ENCODE results near the gene VSTM4. TPM values are rescaled to one million over a fixed set of nuclear protein-coding genes. Genes with fewer than 3 reads are reported as not detected.

Gene VSTM4
- total RNA-seq, 1 experiment from 2014 or later, result not detected

DNA sequence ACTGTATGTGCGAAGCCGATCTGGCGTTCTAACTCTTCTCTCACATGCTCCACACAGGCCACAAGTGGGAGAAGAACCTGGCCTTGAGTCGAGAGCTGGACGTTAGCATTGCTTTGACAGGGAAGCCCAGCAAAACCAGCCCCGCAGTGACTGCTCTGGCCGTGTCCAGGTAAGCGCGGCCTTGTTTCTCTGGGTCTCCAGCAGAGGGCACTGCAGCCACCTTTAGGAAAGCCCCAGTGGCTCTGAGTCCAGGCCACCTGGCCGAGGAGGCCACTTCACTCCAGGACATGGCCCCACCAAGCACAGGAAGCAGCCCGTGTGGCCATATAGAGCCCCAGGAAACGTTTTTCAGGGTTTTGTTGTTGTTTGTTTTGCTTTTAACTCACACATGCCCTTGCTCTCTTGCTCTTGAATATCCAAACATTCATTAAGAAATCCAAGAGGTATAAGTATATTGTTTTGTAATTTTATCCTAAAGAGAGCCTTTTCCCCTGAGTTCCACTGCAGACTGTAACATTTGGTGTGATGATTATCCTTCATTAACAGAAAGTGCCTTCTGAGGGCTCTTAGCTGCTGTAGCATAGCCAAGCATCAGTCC, 133.9 kb downstream of the VSTM4 start:
- no peak overlapping the region for H3K4me3 ChIP-seq (ENCODE audit: low read depth, low read length)
- POLR2A ChIA-PET, result no interaction called here
- intact Hi-C loops (cut with micrococcal nuclease; ENCODE audit: unreplicated experiment), result loop anchor here (1.0 to 10.0 kb wide), 4 partner anchors 183 to 533 kb away; no protein-coding TSS in a partner anchor
- Mint-ChIP-seq H3K4me1 (ENCODE audit: low read depth, unreplicated experiment) (no peaks in the 10 kb centered on the region), H3K36me3 (ENCODE audit: insufficient read depth, unreplicated experiment) (no peaks in the 10 kb centered on the region), H3K4me3 (ENCODE audit: unreplicated experiment) (no peak overlapping the region), H3K27ac (ENCODE audit: unreplicated experiment) (no peak overlapping the region), H3K9me3 (ENCODE audit: unreplicated experiment) (no peaks in the 10 kb centered on the region), H3K27me3 (ENCODE audit: insufficient read depth, unreplicated experiment) (peaks cover 18% of the 10 kb centered on the region)
- H3K4me1 ChIP-seq, result no peaks in the 10 kb centered on the region
- H3K36me3 ChIP-seq (ENCODE audit: control insufficient read depth, insufficient read depth, low read length), result no peaks in the 10 kb centered on the region
- no peaks in the 10 kb centered on the region for H3K9me3 ChIP-seq
- TF ChIP-seq, protein P1, sequence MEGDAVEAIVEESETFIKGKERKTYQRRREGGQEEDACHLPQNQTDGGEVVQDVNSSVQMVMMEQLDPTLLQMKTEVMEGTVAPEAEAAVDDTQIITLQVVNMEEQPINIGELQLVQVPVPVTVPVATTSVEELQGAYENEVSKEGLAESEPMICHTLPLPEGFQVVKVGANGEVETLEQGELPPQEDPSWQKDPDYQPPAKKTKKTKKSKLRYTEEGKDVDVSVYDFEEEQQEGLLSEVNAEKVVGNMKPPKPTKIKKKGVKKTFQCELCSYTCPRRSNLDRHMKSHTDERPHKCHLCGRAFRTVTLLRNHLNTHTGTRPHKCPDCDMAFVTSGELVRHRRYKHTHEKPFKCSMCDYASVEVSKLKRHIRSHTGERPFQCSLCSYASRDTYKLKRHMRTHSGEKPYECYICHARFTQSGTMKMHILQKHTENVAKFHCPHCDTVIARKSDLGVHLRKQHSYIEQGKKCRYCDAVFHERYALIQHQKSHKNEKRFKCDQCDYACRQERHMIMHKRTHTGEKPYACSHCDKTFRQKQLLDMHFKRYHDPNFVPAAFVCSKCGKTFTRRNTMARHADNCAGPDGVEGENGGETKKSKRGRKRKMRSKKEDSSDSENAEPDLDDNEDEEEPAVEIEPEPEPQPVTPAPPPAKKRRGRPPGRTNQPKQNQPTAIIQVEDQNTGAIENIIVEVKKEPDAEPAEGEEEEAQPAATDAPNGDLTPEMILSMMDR (IDR thresholded peaks at IDR 0.05; ENCODE audit: insufficient read depth in 1 of 2, low read depth in 1 of 2, low read length in 1 of 2, severe bottlenecking in 1 of 2, unreplicated experiment in 1 of 2), result peak; percentile 87 to 93
- peak; percentile 75 to 80 for DNase-seq
- H3K27me3 ChIP-seq (replicated peaks; ENCODE audit: control insufficient read depth, insufficient read depth, low read length), result no peaks in the 10 kb centered on the region
- CTCF ChIA-PET, result interaction anchor here (1.1 to 1.9 kb wide), 3 partner anchors 180 to 323 kb away, joined by 3 to 7 read pairs (median 4); no protein-coding TSS in a partner anchor
- no TSS peak for BruUV-seq (replicated peaks)

DNA sequence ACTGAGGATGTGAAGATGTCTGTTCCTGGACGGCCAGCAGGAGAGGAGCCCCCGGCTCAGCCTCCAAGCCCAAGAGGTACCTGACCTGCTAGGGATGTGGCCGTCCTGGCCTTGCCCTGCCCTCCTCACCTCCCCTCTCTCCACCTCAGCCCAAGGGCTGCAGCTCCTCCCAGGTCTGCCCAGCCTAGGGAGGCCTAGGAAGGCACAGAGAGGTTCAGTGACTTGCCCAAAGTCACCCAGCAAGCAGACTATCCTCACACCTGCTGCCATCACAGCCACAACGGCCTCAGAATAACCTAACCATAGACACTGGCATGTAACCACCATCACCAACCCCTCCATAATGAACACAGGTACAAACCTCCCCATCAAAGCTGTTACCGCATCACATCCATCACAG, 137.0 kb downstream of the VSTM4 start:
- H3K4me1 Mint-ChIP-seq (ENCODE audit: low read depth, unreplicated experiment), result no peaks in the 10 kb centered on the region
- no peaks in the 10 kb centered on the region for H3K9me3 ChIP-seq
- TF ChIP-seq, protein P1 (IDR thresholded peaks at IDR 0.05; ENCODE audit: insufficient read depth in 1 of 2, low read depth in 1 of 2, low read length in 1 of 2, severe bottlenecking in 1 of 2, unreplicated experiment in 1 of 2), result no peak
- H3K4me1 ChIP-seq, result no peaks in the 10 kb centered on the region
- intact Hi-C loops (cut with micrococcal nuclease; ENCODE audit: unreplicated experiment), result no loop called here
- H3K4me3 ChIP-seq (ENCODE audit: low read depth, low read length), result no peak overlapping the region
- no peak overlapping the region for H3K4me3 Mint-ChIP-seq (ENCODE audit: unreplicated experiment)
- H3K36me3 Mint-ChIP-seq (ENCODE audit: insufficient read depth, unreplicated experiment), result no peaks in the 10 kb centered on the region
- ChIA-PET POLR2A (no interaction called here), CTCF (interaction anchor here (1.3 to 1.5 kb wide), 2 partner anchors 23 to 183 kb away, joined by 3 read pairs; no protein-coding TSS in a partner anchor)
- H3K9me3 Mint-ChIP-seq (ENCODE audit: unreplicated experiment), result no peaks in the 10 kb centered on the region
- peaks cover 12% of the 10 kb centered on the region for H3K27me3 Mint-ChIP-seq (ENCODE audit: insufficient read depth, unreplicated experiment)
- no TSS peak for BruUV-seq (replicated peaks)
- H3K36me3 ChIP-seq (ENCODE audit: control insufficient read depth, insufficient read depth, low read length), result no peaks in the 10 kb centered on the region
- DNase-seq, result no peak
- H3K27me3 ChIP-seq (replicated peaks; ENCODE audit: control insufficient read depth, insufficient read depth, low read length), result no peaks in the 10 kb centered on the region
- no peak overlapping the region for H3K27ac Mint-ChIP-seq (ENCODE audit: unreplicated experiment)

GRCh38 chr10:48976196-48976595, 139.1 kb downstream of the VSTM4 start:
- TF ChIP-seq, protein P1 (IDR thresholded peaks at IDR 0.05; ENCODE audit: insufficient read depth in 1 of 2, low read depth in 1 of 2, low read length in 1 of 2, severe bottlenecking in 1 of 2, unreplicated experiment in 1 of 2), result peak in 1 of 2 experiments; percentile 52
- Histone ChIP-seq H3K36me3 (ENCODE audit: control insufficient read depth, insufficient read depth, low read length) (no peaks in the 10 kb centered on the region), H3K27me3 (replicated peaks; ENCODE audit: control insufficient read depth, insufficient read depth, low read length) (no peaks in the 10 kb centered on the region), H3K4me3 (ENCODE audit: low read depth, low read length) (no peak overlapping the region), H3K4me1 (no peaks in the 10 kb centered on the region), H3K9me3 (no peaks in the 10 kb centered on the region)
- ChIA-PET POLR2A (no interaction called here), CTCF (interaction anchor here (0.7 to 2.4 kb wide), 5 partner anchors 19 to 320 kb away, joined by 3 to 18 read pairs (median 9); no protein-coding TSS in a partner anchor)
- Mint-ChIP-seq H3K4me3 (ENCODE audit: unreplicated experiment) (no peak overlapping the region), H3K27ac (ENCODE audit: unreplicated experiment) (no peak overlapping the region), H3K36me3 (ENCODE audit: insufficient read depth, unreplicated experiment) (no peaks in the 10 kb centered on the region), H3K4me1 (ENCODE audit: low read depth, unreplicated experiment) (no peaks in the 10 kb centered on the region), H3K27me3 (ENCODE audit: insufficient read depth, unreplicated experiment) (peaks cover 16% of the 10 kb centered on the region), H3K9me3 (ENCODE audit: unreplicated experiment) (no peaks in the 10 kb centered on the region)
- intact Hi-C loops (cut with micrococcal nuclease; ENCODE audit: unreplicated experiment), result no loop called here
- no TSS peak for BruUV-seq (replicated peaks)
- DNase-seq, result peak in 1 of 2 experiments; percentile 50
